ENCODE results near the gene TASL.

DNA sequence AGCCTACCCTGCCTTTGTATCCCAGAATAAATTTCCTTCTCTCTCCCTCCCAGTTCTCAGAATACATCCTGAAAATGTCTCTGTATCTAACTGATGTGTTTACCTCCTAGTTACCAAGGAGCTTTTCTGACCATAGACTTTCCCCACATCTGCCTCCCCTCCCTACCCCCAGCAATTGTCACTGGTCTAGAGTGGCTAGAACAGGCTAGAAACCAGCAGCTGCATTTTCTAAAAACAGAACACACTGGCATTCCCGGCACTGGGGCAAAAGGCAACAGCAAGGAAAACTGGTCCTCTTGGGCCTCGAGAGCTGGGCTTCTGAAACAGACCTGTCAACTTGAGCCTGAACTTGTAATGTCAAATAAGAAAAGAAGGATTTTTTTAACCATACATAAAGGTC lies 16.4 kb downstream of the TASL start:
- no peak for TF ChIP-seq EZH2 (IDR thresholded peaks at IDR 0.05; ENCODE audit: borderline replicate concordance, low read length)
- TF ChIP-seq, protein P1, sequence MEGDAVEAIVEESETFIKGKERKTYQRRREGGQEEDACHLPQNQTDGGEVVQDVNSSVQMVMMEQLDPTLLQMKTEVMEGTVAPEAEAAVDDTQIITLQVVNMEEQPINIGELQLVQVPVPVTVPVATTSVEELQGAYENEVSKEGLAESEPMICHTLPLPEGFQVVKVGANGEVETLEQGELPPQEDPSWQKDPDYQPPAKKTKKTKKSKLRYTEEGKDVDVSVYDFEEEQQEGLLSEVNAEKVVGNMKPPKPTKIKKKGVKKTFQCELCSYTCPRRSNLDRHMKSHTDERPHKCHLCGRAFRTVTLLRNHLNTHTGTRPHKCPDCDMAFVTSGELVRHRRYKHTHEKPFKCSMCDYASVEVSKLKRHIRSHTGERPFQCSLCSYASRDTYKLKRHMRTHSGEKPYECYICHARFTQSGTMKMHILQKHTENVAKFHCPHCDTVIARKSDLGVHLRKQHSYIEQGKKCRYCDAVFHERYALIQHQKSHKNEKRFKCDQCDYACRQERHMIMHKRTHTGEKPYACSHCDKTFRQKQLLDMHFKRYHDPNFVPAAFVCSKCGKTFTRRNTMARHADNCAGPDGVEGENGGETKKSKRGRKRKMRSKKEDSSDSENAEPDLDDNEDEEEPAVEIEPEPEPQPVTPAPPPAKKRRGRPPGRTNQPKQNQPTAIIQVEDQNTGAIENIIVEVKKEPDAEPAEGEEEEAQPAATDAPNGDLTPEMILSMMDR (conservative IDR thresholded peaks at IDR 0.05 in 1 of 2, IDR thresholded peaks at IDR 0.05 in 1 of 2; ENCODE audit: extremely low read depth in 1 of 2, insufficient read depth in 1 of 2, low read depth in 1 of 2, low read length in 2 of 2): no peak

Measured in mammary epithelial cell (primary cell).